ENCODE results near the gene SERPINB6. TPM values are rescaled to one million over a fixed set of nuclear protein-coding genes. Genes with fewer than 3 reads are reported as not detected.

Gene SERPINB6
- total RNA-seq, 1 donor from 2014 or later: 56.1 TPM

DNA sequence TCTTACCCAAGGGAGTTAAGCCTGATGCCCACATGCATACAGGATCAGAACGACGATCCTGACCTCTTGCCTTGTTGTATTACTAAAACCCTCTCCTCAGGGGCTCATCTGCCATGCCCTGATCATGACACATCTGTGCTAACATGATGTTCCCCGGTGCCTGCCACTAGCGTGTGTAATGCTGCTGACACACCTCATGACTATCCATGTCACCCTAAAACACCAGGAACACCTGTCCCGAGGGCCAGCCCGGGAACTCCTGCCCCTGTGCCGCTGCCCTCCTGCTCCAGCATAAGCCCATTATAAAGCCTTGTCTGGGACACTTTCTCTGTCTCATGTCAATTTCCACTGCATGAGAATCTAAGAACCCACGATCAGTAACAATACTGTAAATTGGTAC lies 7.6 kb downstream of the SERPINB6 start:
- H3K36me3 Mint-ChIP-seq (ENCODE audit: low read depth): peaks cover 2% of the 10 kb centered on the region
- H3K27me3 Mint-ChIP-seq: no peaks in the 10 kb centered on the region
- no peak overlapping the region for H3K4me3 Mint-ChIP-seq
- no peak overlapping the region for H3K27ac Mint-ChIP-seq
- H3K9me3 Mint-ChIP-seq: no peaks in the 10 kb centered on the region
- no peak for TF ChIP-seq CTCF (IDR thresholded peaks at IDR 0.05)
- ATAC-seq (ENCODE audit: low read depth) (no peak), DNase-seq (no peak)
- intact Hi-C loops (cut with micrococcal nuclease): no loop called here
- ChIA-PET POLR2A (no interaction called here), CTCF (no interaction called here)
- peaks cover 29% of the 10 kb centered on the region for H3K4me1 Mint-ChIP-seq

DNA sequence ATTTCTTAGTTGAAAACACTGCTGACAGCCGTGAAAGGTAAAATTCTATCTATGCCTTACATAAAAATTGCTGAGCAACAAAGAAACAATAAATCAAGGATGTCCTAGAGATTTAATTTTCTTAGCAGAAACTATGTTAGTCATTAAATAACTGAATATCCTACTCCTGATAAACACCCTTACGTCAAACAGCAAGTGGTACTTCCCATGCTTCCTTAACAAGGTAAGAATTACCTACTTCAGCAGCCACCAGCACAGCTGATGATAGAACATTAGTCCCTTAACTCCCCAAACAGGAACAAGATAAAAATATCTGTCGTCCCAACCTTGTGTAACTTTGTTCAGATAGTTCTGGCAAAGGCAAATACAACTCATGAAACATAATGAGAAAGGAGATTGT lies 8.7 kb downstream of the SERPINB6 start:
- Mint-ChIP-seq H3K27me3 (no peaks in the 10 kb centered on the region), H3K4me3 (no peak overlapping the region), H3K27ac (no peak overlapping the region), H3K36me3 (ENCODE audit: low read depth) (peaks cover 2% of the 10 kb centered on the region), H3K9me3 (no peaks in the 10 kb centered on the region), H3K4me1 (peaks cover 33% of the 10 kb centered on the region)
- no peak for TF ChIP-seq CTCF (IDR thresholded peaks at IDR 0.05)
- ChIA-PET CTCF (interaction anchor here (1.0 kb wide), 1 partner anchor 10 kb away, joined by 3 read pairs; no protein-coding TSS in a partner anchor), POLR2A (no interaction called here)
- DNase-seq: no peak
- no peak for ATAC-seq (ENCODE audit: low read depth)
- intact Hi-C loops (cut with micrococcal nuclease): no loop called here

- Mint-ChIP-seq H3K27ac (no peak overlapping the region), H3K27me3 (no peaks in the 10 kb centered on the region), H3K36me3 (ENCODE audit: low read depth) (peaks cover 6% of the 10 kb centered on the region), H3K4me1 (peaks cover 27% of the 10 kb centered on the region), H3K4me3 (no peak overlapping the region), H3K9me3 (no peaks in the 10 kb centered on the region)
- ChIA-PET CTCF (no interaction called here), POLR2A (no interaction called here)
- intact Hi-C loops (cut with micrococcal nuclease): no loop called here
- no peak for TF ChIP-seq CTCF (IDR thresholded peaks at IDR 0.05)
- ATAC-seq (ENCODE audit: low read depth) (no peak), DNase-seq (no peak)
These were observed 9.4 kb downstream of the SERPINB6 start for GRCh38 chr6:2962004-2962403.

DNA sequence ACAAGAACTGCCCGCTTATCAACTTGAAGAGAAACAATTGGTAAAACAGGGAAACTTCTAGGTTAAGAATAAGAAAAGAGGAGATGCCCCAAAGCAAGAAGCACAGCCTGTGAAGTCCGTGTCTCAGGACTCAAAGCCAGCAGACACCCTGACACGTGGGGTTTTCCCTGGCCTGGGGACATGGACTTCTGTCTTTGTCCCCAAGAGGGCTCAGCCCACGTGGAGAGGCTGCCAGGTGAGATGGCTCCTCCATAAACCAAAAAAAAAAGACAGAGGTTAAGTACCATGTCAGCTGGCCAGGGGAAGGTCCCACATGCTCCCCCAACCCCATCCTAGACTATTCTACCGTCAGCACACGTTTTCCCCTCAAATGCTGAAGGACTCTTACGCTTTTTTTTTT lies 9.9 kb downstream of the SERPINB6 start:
- CTCF ChIA-PET: no interaction called here

DNA sequence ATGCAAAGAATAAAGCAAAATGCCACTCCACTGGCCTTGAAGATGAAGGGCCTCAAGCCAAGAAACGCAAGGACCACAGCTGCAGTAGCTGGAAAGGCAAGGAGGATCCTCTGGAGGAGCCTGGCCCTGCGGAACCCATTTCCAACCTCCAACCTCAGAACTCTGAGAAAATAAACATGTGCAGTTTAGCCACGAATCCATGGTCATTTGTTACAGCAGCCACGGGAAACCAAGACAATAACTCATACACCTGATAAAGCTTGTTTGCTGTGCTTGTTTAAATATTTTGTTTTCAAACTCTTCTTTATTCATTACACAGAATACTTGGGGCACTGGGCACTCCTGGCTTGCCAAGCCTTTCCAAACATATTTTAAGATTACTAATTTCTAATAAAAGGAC lies 10.4 kb downstream of the SERPINB6 start:
- TF ChIP-seq CTCF (IDR thresholded peaks at IDR 0.05): no peak
- Mint-ChIP-seq H3K4me3 (no peak overlapping the region), H3K4me1 (peaks cover 24% of the 10 kb centered on the region), H3K36me3 (ENCODE audit: low read depth) (peaks cover 7% of the 10 kb centered on the region), H3K27me3 (no peaks in the 10 kb centered on the region), H3K9me3 (no peaks in the 10 kb centered on the region), H3K27ac (no peak overlapping the region)
- no peak for ATAC-seq (ENCODE audit: low read depth)
- DNase-seq: no peak
- intact Hi-C loops (cut with micrococcal nuclease): no loop called here
- ChIA-PET CTCF (no interaction called here), POLR2A (no interaction called here)

More for the DNA sequence above, 9.9 kb downstream of the SERPINB6 start:
- Mint-ChIP-seq H3K4me3 (no peak overlapping the region), H3K9me3 (no peaks in the 10 kb centered on the region), H3K27me3 (no peaks in the 10 kb centered on the region), H3K4me1 (peaks cover 24% of the 10 kb centered on the region), H3K27ac (no peak overlapping the region), H3K36me3 (ENCODE audit: low read depth) (peaks cover 7% of the 10 kb centered on the region)
- DNase-seq: no peak
- ATAC-seq (ENCODE audit: low read depth): no peak
- no peak for TF ChIP-seq CTCF (IDR thresholded peaks at IDR 0.05)
- intact Hi-C loops (cut with micrococcal nuclease): no loop called here
- POLR2A ChIA-PET: no interaction called here
